Measurements from ENCODE around the gene TRMT11.
"Not testable (repeated sequence)": the region's sequence is repeated elsewhere in the genome, so short reads cannot be mapped to it uniquely, and the experiment has no call there.

Gene TRMT11

DNA sequence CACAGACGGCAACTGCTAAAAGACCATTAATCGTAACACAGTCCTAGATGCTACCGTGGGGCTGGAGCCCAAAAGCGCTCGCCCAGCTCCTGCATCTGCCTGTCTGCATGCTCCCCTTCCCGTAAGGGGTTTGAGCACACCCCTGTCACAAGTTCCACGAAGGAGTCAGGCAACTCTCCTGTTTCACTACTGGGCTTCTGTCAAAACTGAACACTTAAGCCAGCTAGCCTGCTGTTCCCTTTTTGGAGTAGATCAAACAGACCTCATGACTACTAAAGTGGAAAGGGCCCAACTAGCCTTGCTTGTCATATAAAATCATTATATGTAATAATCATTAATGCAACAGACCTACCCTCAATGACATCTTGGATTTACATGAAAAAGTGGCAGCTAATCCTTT lies 61.3 kb downstream of the TRMT11 start:
- no peak for DNase-seq (ENCODE audit: low read depth in 2 of 2)

DNA sequence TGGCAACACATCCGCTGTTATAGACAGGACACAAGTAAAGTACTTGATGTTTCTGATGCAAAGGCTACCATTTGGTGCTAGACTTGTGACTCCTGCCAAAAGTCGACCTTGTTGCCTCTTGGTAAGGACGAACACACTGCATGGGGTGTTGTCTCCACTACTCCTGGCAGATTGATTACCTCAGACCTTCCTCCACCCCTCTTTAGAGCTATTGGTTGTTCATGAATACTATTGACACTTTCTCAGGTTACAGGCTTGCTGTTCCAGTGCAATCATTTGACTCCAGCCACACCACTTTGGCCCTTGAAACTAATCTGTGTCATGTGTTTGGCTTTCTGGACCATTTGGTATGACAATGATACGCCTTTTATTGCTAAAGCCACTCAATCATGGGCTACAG lies 62.3 kb downstream of the TRMT11 start:
- DNase-seq (ENCODE audit: low read depth in 2 of 2), result no peak

DNA sequence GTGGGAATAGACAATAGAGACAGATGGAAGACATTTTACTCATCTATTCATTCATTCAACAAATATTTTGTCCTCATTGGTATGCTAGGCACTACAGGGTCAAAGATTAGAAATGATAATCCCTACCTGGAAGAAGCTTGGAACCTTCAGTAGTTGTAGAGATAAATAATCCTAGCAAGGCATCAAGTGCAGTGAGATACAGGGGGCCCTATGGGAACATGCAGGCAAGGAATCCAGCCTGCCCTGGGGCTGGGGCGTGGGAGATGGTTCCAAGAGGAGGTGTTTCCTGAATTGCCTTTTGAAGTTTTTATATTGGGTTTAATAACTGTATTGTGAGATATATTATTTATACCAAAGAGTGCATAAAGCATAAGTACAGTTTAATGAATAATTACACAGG lies 64.5 kb downstream of the TRMT11 start:
- DNase-seq (ENCODE audit: low read depth in 2 of 2), result no peak

DNA sequence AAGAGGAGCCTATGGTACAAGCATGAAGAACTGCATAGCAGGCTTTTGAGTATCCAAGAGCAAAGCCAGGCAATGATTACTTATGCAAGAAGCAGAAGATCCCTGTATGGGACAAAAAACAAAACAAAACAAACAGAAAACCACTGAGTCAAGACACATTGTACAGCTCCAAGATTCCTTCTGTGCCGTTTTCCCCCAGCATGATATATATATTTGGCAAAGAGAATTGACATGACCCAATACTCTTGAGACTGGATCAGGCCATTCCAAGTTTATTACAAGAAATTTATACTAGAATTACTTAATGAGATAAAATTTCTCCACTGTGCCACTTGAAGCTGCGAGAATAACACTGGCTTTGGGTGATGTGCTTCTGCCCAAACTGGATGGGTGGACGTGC lies 65.5 kb downstream of the TRMT11 start:
- no peak for DNase-seq (ENCODE audit: low read depth in 2 of 2)

DNA sequence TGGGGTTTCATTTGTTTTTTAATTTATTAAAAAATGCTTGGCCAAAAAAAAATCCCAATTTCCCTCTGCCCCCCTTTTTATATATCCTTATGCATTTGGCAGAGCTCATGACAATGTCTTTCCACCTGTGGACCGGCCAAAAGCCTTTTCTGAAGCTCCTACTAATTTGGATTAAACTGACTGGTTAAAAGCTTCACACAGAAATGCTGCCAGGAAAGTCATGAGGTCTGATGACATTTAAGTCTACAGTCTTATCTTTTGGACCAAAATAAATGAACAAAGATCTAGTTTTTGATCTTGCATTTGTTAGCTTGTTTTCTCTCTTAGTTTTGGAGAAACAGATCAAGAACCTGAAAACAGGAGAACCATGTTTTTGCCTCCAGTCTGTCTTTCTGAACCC lies 66.1 kb downstream of the TRMT11 start:
- no peak for DNase-seq (ENCODE audit: low read depth in 2 of 2)

DNA sequence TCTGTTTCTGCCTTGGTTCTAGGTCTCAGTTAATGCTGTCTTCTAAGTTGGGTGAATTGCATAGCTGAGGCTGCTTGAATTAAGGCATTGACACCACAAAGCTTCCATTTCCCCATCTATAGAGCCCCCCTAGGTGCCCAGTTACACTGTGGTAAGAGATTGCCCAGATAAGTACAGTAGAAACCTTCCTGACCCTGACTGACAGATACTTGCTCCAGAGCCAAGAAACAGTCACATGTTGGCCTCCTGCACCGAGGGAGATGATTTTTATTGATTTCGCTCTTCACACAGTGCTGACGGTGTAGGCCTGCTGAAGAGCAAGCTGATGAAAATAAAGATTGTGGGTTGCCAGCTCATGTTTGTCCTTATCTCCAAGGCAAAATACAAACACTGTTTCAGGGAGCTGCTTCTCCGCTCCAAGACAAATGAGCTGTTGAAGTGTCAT lies 67.9 kb downstream of the TRMT11 start:
- no peak for DNase-seq (ENCODE audit: low read depth in 2 of 2)

DNA sequence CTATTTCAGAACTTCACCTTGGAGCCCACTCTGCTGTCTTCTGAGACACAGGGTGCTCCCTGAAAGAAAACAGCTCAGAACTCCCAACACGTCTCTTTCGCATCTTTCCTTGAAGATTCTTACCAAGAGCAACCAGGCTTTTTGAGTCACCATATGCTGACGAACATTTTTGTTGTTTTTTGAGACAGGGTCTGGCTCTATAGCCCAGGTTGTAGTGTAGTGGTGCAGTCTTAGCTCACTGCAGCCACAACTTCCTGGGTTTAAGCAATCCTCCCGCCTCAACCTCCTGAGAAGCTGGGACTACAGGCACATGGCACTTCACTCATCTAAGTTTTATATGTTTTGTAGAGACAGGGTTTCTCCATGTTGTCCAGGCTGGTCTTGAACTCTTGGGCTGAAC lies 68.5 kb downstream of the TRMT11 start:
- no peak for DNase-seq (ENCODE audit: low read depth in 2 of 2)

DNA sequence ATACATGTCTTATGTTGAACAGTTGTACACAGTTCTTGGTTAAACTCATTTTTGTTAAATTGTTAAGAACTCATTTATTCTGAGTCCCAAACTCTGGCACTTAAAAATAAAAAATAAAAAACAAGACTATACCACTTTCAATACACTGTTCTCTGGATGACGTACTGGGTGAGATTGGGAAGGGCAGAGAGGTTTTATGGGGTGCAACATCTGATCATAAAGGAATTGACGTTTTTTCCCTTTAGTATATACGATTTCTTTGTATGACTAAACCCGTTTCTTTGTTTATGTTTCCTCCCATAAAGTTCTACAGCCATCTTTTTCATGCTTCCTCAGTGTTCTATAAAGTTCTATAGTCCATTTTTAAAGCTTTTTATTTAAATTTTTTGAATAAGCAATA lies 69.1 kb downstream of the TRMT11 start:
- DNase-seq (ENCODE audit: low read depth in 2 of 2), result no peak

DNA sequence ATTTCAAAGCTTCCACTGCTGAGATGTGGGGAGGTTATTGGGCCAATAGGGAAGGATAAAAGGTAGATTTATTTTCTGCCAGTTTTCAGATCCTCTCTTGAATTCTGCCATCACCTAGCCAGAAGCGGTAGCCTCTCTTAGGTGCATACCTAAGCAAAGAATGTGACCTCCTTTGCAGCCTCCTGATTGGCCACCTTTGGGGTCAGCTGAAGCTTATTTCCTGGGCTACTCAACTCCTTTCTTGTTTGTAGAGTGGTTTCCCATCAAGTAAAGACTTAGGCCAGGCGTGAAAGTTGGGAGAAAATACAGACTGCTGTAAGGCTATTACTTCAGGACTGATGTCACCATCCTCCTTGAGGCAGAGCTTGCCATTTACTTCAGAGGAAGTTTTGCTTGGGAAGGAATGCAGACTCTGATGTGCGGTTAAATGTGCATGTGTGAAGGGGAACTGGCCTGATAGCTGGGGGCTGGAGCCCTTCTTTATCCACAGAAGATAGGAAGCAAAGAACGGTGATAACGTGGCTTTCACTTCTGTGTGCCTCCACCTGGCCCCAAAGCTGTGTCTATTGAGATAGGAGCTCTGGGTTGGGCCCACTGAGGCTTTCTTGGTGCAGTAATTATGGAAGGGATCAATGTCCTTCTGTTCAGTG lies 70.1 kb downstream of the TRMT11 start:
- no peak for DNase-seq (ENCODE audit: low read depth in 2 of 2)

DNA sequence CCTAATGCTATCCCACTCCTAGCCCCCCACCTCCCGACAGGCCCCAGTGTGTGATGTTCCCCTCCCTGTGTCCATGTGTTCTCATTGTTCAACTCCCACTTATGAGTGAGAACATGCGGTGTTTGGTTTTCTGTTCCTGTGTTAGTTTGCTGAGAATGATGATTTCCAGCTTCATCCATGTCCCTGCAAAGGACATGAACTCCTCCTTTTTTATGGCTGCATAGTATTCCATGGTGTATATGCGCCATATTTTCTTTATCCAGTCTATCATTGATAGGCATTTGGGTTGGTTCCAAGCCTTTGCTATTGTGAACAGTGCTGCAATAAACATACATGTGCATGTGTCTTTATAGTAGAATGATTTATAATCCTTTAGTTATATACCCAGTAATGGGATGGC lies 71.7 kb downstream of the TRMT11 start:
- DNase-seq (ENCODE audit: low read depth in 2 of 2), result not testable (repeated sequence)

DNA sequence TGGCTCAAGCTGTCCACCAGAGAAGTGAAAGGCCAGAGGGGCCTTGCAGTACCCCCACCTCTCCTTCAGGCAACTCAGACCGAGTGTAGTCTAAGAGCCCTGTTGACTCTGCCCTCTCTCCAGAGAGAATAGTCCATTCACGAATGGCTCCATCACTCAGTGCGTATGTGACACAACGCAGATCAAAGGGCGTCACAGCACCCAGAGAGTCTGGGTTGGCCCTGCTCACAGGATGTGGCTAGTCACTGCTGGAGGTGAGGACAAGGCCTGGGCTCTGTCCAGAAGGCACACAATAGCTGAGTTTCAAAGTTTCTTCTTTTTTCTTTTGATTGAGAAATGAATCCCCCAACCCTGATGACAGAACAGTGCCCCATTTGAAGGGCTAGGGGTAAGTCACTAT lies 74.1 kb downstream of the TRMT11 start:
- DNase-seq (ENCODE audit: low read depth in 2 of 2), result no peak

DNA sequence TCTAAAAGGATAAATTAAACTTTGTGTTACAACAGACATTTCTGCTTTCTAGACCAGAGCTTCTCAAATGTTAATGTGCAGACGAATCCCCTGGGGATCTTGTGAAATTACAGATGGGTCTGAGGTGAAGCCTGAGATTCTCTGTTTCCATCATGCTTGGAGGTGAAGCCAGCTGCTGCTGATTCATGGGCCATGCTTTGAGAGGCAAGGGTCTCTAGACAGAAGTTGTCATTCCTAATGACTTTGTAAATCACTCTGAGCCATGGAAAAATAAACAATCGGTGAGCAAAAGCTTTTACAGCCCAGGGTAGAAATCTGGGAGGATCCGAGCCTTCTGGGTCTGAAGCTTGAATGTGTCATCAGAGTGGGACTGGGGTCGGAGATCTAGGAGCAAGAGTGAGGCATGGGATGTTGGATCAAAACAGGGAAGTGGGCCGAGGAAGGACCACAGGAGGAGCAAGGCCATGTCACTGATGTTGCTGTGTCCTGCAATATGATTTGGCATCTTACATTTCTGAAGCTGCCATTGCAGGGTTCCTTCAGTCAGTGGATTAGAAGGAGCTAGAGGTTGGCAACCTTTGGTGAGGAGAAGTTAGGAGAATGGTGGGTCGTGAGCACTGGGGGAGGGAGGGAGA lies 77.3 kb downstream of the TRMT11 start:
- DNase-seq (ENCODE audit: low read depth in 2 of 2), result no peak

DNA sequence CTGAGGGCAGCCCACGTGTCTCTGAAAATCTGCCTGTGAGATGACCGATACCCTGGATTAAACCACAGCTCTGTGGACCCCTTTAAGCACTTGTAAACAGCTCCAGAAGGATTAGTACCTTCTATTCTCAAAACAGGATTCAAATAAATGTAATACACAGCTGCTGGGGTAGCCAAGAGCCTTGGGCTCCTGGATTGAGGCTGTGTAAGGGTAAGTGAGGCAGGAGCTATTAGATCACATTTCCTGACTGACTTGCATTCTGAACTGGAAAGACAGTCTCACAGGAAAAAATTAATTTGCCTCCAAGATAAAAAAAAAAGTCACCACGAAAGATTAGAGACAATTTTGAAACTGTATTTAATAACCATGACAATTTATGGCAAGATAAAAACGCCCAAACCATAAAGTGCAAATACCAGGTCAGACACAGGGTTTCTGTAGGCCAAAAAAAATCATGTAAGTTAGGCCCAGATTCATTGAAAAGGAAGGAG lies 78.0 kb downstream of the TRMT11 start:
- DNase-seq (ENCODE audit: low read depth in 2 of 2), result no peak

DNA sequence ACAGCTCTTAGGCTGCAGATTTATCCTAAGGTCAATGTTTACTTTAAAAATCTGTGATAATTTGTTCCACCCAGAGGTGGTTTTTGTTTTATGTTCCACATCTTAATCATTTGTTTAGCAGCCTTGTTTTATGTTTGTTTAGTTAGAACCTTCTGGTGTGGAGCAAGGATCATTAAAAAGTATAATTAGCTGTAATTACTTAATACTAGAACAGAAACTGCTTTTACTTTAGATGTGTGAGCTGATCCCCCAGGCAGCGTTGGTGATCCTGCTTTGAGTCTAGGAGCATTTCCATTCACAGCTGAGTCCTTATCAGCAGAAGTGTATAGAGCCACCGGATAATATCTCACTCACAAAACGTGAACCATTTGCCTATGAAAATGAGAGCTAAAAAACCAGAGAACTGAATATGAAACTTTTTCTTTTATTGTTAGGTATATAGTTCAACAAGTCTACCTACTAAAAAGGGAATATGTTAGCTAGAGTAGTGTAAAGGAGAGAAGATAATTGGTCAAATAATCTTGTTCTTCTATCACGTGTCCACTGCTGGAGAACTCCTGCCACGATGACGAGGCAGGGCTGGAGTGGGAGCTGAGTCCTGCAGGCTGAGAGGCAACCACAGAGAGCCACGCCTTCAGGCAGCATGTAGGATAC lies 78.5 kb downstream of the TRMT11 start:
- DNase-seq (ENCODE audit: low read depth in 2 of 2), result no peak

DNA sequence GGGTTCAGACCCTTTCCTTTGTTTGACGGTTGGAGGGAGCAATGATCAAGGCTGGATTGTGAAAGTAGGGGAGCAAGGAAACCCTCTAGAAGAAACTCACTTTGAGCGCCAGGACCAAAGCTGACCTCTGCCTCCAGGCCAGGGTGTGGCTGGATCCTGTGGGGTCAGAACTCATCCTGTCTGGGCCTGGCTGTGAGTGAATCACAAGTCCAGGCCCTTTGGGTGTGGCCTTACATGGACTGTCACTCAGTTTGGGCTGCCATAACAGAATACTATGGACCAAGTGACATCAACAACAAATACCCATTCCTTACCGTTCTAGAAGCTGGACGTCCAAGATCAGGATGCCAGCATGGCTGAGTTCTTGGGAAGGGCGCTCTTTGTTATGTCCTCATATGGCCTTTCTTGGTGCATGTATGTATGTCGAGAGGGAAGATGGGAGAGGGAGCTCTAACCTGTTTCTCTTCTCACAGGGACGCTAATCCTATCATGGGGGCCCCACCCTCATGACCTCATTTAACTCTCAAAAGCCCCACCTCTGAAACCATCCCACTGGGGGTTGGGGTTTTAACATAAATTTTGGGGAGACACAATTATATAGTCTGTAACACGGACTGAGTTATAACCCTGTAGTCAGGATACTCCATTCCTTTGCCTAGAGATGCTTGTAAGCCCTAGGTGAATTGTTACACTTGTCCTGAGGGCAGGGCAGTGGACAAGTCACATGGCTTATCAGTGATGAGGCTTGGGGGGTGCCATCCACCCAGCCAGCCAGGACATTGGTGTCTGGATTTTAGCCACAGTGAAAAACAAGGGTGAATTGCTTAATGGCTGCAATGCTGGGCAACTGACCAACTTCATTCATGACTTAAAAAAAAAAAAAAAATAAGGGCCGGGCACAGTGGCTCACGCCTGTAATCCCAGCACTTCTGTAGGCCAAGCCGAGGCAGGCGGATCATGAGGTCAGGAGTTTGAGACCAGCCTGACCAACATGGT lies 80.0 kb downstream of the TRMT11 start:
- no peak for DNase-seq (ENCODE audit: low read depth in 2 of 2)

DNA sequence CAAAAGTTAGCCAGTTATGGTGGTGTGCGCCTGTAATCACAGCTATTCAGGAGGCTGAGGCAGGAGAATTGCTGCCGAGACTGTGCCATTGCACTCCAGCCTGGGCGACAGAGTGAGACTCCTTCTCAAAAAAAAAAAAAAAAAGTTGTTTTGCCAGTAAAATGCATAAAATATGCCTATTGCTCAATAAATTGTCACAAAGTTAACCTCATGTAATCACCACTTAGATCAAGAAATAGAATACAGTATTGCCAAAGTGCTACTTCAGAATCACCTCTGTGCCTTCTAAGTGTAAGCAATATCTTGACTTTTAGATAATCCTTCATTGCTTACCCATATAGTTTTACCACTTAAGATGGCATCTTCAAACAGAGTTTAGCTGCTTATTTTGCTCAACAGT lies 80.7 kb downstream of the TRMT11 start:
- no peak for DNase-seq (ENCODE audit: low read depth in 2 of 2)

DNA sequence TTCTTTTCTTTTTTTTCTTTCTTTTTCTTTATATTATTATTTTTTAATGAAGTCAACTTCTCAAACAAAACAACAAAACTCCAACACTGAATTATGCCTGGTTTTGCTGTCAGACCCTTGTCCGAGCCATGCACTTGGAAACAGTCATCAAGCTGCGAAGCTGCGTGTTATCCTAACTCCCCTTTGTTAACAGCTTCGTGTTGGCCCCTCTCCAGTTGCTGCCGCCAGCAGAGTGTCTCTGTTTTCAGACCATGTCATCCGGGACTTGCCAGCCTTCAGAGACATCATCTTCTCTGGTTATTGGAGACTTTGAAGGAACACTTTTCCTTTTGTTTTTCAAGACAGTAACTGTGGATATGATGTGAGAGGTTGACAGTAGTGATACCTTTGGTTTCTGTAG lies 83.1 kb downstream of the TRMT11 start:
- no peak for DNase-seq (ENCODE audit: low read depth in 2 of 2)

DNA sequence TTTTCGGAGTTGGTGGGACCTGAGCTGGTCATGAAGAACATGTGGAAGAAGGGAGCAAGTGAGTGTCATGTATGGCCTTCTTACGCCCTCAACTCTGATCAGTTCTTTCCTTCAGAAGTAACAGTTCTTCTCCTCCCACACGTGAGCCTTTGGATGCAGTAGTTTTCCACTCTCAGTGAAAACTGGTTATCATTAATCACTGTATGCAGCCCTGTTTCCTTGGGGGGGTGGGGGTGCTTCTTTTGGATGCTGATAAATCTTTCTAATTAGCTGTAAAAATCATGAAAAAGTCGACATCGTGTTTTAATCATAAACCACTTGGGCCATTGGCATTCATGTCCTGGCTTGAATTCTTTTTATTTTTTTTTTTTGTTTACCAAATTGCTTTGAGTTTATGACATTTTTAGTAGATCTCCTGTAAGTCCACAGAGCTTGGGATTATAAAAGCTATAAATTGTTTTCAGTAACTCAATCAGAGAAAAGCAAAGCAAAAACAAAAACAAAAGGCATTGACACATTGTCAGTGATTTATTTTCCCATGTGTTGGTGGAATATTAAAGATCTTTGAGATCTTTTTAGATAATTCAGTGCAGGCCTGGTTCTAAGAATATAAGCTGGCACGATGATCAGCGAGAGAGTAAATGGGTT lies 84.8 kb downstream of the TRMT11 start:
- DNase-seq (ENCODE audit: low read depth in 2 of 2), result no peak

DNA sequence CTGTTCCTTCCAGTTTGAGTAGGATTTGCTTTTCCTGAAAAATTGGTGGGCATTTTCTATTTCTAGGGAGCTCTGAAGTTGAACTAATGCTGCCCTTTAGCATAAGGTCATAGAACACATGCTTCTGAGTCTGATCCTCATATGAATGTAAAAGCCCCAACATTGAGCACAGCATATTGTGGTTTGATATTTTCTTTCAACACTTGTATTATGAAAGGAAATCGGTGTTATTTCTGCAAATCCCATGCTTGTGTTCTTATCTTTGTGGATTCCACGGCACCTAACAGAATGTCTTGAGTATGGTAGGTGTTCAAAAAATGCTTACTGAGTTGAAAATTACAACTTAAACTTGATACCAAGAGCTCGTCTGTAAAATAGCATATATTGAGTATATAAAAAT lies 85.8 kb downstream of the TRMT11 start:
- DNase-seq (ENCODE audit: low read depth in 2 of 2), result no peak

DNA sequence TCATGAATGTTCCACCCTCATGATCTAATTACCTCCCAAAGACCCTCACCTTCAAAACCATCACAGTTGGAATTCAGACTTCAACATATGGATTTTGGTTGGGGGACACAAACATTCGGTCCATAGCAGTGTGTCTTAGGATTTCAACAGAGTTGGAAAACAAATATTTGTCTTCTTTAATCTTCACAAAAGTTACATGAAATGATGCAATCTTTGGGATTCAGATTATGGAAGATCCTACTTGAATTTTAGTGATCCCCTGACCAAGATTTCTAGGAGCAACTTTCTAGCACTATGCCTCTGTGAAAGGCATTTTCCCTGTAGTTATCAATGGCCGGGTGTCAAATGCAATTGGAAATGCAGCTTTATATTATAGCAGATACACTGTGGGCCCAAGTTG lies 86.5 kb downstream of the TRMT11 start:
- no peak for DNase-seq (ENCODE audit: low read depth in 2 of 2)

DNA sequence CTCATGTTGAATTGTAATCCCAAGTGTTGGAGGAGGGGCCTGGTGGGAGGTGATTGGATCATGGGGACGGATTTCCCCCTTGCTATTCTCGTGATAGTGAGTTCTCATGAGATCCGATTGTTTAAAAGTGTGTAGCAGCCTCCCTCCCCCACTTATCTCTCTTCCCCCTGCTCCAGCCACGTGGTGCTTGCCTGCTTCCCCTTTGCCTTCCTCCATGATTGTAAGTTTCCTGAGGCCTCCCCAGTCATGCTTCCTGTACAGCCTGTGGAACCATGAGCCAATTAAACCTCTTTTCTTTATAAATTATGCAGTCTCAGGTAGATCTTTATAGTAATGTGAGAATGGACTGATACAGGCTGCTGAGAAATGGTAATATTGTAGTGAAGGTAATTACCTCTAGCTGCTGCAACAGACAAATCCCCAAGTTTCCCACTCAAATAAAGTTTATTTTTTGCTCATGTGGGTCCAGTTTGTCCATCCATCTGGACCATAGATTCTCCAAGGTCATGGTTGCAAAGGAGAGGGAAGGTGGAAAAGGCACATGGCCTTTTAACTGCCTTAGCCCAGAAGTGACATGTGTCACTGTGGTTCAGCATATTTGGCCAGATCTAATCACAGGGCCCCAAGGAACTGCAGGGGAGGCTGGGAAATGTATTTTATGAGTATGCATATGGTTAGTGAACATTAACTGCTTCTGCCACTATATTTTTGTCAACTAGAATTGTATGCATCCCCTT lies 89.2 kb downstream of the TRMT11 start:
- DNase-seq (ENCODE audit: low read depth in 2 of 2), result no peak

All from stimulated activated CD4-positive, alpha-beta T cell treated with anti-CD3 and anti-CD28 coated beads, Interleukin-15, amount 100 ng/mL, for 48 hours (primary cell).